CD4-positive, alpha-beta T cell treated with Interleukin-6 for 4 hours (primary cell): Measurements from ENCODE around the gene ZNF79.

Source experiments
- DNase-seq: peaks from one replicate; pipeline ENCODE4 v3.0.0-alpha.2; 2020; ENCODE audit warnings: mixed read lengths

The ZNF79 gene

DNA sequence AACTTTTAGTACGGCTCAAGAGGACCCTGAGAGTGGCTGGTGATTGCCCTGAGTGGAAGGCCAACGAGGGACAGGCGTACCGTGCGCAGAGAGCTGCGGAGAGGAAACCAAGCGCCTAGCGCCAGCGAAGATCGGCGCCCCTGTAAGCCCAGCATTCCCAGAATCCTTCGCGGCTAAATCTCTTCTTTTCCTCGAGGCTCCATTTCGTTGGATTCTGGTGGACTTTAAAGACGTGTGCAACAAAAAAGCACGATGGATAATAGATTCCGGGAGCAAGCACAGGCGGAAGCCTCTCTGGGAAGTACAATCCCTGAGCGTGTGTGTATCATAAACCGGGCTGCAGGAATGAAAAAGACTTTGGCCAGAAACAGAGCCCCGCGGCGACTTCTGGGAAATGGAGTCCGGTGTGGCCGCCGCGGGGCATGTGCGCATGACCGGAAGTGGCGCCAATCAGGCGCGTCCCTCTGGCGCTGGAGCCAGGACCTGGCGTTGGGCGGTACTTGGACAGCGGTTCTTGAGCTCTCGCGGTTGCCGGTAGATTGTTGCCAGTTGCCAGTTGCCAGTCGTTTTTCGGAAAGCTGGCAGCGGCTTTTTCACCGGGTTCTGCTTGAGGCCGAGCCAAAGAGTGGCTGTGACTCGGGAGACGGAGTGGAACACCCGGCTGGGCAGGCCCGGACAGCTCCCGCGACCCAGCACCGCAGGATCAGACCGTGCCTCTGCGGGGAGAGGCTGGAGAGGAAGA lies at the start of gene ZNF79:
ZNF79 (plus strand) TSS at position 449 of the 742 bp plus-strand sequence. CDS start 406 bp downstream, outside the sequence.
- DNase-seq = peak; percentile 91

DNA sequence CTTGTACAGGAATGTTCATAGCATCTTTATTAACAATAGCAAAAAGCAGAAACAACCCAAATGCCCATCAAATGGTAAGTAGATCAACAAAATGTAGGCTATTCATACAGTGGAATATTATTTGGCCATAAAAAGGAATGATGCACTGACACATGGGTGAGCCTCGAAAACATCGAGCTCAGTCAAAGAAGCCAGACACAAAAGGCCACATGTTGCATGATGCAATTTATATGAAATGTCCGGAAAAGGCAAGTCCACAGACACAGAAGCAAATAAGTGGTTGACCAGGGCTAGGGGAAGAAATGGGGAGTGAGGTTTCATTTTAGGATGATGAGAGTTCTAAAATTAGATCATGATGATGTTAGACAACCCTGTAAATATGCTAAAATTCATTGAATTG lies 43.7 kb upstream of the ZNF79 start:
- no peak for DNase-seq

DNA sequence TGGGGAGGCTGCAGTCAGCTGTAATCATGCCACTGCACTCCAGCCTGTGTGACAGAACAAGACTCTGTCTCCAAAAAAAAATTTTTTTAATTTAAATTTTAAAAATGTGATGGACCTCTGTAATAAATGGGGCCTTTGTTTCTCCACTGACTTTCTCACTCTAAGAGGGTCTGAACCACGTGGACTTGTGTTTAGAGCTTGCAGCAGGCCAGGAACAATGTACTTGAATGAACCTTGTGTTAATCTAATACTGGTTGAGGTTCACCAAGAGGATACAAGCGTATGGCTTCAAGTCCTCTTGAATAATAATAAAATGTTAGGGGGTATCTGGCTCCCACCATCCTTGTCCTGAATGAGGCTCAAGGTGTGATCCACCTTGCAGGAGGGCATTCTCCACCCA lies 41.6 kb upstream of the ZNF79 start:
- DNase-seq = no peak

DNA sequence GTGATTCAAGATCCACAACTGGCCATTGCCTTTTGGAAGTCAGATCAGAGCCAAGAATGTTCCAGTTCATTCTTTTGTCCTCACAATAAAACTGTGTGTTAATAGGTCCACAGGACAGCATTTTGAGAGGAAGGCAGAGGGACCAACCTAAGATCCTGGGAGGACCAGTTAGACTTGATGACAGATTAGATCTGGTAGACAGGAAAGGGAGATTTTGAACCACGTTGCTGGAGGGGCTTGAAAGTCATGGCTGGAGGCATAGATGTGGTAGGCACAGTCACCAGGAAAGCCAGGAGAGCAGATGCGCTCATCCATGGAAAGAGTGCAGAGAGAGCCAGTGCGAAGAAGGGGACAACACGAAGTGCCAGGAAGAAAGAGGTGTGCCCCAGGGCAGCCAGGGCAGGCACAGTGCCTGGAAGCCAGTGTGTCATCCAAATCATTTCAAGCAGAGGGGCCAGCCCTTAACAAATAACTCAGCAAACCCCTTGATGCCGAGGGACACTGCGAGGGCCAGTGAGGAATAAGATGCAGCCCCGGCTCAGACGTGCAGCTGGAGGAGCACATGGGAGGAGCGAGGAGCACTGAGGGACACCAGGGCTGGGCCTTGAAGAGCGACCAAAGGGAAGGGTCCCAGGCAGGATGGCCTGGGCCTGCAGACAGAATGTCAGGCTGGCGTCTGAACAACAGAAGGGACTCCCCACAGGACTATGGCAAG lies 40.0 kb upstream of the ZNF79 start:
- no peak for DNase-seq

DNA sequence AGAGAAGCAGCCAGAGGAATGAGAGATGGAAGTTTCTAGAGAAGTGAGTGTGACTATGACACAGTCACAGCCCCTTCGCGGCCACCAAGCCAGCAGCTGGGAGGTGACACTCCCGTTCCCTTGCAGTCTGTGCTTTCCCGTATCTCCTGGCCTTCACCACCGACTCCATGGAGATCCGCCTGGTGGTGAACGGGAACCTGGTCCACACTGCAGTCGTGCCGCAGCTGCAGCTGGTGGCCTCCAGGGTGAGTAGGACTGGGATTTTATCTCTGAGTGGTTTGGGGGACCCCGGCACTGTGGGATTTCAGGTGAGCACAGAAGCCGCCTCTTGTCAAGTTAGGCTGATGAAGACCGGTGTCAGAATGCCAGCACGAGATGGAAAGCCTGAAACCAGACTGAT lies 39.3 kb upstream of the ZNF79 start:
- DNase-seq = no peak

DNA sequence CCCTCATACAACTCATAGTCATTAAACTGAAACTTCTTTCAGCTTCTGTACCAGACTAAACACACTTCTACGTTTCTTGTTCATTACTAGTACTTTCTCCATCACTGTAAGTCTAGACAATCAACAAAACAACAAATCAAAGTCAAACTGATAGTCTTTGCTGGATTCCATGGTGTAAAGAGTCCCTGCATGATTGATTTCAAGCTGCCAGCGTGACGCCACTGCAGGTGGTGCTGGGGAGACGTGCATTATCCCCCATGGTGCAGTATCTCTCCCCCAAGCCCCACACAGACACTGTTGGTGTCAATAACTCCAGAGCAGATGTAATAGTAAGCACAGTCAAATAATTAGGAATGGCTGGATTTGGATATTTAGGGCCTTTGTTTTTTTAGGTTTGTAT lies 37.9 kb upstream of the ZNF79 start:
- DNase-seq = no peak

DNA sequence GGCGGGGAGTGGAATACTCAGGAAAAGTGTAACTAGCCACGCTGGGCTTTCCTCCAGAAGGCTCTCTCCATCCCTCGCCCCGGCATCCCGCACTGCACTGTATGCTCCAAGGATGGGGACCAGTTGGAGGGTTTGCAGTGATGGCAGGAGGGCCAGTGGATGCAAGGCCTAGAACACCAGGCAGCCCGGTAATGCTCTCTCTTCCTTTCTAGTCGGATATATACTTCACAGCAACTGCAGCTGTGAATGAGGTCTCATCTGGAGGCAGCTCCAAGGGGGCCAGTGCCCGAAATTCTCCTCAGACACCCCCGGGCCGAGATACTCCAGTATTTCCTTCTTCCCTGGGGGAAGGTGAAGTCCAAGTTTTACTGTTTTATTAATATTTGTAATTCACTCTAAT lies 37.2 kb upstream of the ZNF79 start:
- no peak for DNase-seq

DNA sequence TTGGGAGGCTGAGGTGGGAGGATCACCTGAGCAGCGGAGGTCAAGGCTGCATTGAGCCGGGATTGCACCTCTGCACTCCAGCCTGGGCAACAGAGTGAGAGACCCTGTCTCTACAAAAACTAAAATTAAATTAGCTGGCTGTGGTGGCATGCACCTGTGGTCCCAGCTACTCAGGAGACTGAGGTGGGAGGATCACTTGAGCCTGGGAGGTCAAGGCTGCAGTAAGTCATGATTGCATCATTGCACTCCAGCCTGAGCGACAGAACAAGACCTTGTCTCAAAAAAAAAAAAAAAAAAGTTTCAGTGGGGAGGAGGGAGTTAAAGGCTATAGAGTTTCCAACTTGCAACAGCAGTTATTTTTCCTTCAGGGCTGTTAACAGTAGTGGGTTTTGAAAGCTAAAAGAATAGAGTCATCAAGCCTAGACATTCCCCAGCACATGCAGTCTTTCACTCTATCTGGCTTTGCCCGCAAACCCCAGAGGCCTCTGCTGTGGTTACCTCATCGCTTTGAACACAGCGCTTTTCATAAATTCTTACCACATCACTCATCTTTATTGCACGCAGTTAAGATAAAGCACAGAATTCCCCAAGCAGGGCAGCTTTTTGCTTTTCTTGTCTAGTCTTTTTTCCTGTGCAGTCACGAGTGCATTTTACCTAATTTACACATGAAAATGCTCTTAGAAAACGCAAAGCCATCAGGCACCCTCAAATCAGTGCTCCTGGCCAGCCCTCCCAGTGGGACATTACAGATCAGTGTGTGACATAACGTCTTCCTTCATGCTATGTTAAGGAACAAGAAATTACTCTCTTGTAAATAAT lies 35.9 kb upstream of the ZNF79 start:
- peak; percentile 86 for DNase-seq

DNA sequence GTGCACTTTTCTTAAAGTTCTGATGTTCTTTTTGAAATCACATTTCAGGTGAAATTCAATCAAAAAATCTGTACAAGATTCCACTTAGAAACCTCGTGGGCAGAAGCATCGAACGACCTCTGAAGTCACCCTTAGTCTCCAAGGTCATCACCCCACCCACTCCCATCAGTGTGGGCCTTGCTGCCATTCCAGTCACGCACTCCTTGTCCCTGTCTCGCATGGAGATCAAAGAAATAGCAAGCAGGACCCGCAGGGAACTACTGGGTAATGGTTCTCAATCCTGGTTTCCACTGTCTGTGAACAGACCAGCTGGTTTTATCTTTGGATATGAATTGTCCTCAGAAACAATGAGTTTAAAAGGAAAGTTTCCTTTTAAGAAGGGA lies 35.3 kb upstream of the ZNF79 start:
- no peak for DNase-seq

DNA sequence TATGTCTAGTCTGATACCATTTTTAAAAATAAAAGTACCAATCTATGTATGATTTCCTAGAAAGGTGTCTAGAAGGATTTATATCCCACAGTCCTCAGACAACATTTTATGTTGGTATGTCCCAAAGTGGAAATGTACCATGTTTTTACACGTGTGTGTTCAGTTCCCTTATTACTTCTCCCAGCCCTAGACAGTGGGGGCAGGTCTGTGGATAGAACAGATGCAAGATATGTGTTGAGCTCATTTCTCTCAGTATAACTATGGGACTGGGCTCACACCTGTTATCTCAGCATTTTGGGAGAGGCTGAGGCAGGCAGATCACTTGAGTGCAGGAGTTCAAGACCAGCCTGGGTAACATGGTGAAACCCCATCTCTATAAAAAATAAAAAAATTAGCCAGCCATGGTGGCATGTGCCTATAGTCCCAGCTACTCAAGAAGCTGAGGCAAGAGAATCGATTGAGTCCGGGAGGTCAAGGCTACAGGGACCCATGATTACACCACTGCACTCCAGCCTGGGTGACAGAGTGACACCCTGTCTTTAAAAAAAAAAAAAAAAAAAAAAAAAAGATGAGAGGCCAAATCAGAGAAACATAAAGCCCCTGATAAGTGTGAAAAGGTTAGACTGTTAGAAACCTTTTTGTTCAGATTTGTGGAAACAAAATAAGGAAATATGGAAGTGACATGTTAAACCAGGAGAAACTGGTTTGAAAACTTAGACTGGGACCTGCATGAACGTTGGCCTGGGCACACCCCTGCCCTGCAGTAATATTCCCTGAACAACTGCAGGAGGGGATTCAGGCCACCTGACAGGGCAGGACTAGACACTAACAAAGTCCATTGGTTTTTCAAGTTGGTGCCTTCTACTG lies 34.6 kb upstream of the ZNF79 start:
- no peak for DNase-seq

DNA sequence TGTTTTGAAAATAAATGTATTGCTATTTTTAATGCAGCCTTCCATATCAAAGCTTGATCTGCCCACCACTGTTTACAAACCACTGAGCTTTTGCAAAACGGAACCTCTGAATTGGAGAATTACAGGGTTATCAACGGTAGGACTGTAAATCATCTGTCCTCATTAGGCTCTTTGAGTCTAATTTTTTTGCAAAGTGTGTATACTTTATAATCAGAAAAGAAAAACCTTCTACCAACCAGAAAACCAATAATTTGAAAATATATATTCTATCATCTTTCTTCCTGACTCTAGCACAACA lies 34.0 kb upstream of the ZNF79 start:
- no peak for DNase-seq

DNA sequence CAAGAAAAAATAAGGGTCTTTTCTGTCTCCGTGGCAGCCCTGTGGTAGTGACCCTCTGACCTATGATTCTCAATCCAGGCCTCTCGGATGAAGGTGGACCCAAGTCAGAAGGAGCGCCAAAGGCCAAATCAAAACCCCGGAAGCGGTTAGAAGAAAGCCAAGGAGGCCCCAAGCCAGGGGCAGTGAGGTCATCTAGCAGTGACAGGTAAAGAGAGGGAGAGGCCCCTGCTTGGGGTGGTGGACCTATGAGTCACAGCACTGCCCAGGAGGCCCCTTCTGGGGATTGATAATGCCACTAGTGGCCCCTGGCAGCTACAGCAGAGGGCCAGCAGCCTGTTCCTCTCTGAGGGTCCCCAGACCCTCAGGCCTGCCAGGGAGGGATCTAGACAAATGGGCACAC lies 33.6 kb upstream of the ZNF79 start:
- no peak for DNase-seq

DNA sequence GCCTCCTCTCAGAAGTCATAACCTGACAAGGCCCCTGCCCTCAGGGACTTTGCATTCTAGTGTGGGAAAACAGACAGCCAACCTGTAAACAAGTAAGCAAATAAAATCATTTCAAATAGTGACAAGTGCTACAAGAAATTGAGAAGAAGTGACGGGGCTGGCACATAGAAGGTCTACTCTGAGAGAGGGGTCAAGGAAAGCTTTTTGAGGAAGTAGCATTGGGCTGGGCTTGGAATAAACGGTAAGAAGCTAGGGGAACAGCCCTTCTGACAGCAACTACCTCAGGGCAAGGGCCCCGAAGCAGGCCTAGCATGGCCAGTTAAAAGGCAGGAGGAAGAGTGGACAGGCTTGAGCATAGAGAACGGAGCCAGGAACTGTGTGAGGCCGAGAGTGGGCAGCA lies 32.0 kb upstream of the ZNF79 start:
- no peak for DNase-seq

DNA sequence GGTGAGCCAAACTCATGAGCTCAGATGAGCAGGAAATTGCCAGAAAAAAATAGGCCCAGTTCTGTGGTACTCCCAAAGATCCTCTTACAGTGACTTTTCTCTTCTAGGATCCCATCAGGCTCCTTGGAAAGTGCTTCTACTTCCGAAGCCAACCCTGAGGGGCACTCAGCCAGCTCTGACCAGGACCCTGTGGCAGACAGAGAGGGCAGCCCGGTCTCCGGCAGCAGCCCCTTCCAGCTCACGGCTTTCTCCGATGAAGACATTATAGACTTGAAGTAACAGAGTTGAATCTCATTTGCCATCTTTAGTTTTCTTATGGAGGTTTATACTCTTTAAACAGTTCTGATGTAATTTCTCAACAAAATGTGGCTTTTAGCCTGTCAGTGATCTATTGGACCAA lies 31.2 kb upstream of the ZNF79 start:
- no peak for DNase-seq

DNA sequence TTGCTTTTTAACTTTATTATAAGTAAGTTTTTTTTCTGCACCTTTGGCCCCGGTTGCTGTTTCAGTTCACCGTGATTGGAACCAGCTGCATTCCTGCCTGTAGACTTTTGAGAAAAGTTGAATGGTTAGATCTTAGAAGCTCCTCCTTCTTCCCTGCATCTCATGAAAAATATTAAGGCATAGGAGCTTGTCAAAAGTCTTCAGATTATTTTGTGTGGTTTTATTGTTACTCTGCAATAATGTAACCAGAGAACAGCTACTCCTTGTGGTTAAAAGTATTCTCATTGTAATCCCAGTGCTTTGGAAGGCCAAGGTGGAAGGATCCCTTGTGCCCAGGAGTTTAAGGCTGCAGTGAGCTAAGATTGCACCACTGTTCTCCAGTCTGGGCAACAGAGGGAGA lies 30.5 kb upstream of the ZNF79 start:
- DNase-seq = no peak

DNA sequence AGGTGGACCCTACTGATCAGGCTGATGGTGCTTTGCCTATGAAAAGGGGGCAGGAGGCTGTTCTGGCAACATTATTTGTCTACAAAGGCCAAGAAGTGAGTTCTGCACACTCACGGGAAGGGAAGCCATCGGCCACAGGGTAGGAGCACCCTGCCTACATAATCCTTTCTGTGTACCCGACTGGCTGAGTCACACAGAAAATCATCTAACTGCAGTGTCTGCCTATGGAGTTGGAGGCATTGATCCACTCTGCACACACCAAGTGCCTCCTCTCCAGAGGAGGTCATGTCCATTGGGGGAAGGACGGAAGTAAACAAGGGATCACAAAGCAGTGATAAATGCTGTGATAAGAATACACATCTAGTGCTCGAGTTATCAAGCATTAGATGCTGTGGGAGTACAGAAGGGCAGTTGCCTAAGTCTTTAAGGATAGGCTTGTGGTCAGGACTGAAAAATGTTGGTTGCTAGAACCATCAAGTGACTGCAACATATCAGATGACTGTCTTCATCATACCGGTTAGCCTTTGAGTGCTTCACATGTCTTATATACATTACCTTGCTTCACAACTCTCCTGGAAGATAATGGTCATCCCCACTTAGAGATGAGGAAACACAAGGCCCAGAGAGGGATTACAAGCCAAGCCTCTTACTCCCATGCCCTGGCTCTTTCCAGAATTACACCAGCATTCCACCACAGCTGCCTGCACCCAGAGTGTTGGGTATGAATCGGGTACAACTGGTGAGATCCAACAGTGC lies 28.5 kb upstream of the ZNF79 start:
- no peak for DNase-seq

DNA sequence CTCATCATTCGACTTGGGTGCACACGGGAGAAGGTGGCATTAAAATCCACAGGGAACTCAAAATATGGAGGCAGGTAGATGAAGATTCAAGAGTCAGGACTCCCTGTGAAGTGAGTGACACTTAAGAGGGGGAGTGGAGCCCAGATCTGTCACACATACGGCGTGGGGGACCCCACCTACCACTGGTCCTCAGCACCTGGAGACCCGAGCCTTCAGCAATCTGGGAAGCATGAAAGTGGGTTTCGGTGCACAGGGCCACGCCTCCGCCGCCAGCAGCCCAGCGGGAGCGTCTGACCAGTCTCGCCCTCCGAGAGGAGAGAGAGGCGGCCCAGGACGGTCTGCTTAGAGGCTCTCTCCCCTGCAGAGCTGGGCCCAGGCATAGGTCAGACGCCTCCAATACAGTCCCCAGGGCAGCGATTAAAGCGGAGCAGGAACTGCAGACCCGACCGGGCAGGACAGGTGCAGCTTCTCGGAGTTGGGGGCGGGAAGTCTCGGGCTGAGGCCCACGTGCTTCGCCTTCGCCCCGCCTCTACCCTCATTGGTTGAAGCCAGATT lies 27.9 kb upstream of the ZNF79 start:
- no peak for DNase-seq

DNA sequence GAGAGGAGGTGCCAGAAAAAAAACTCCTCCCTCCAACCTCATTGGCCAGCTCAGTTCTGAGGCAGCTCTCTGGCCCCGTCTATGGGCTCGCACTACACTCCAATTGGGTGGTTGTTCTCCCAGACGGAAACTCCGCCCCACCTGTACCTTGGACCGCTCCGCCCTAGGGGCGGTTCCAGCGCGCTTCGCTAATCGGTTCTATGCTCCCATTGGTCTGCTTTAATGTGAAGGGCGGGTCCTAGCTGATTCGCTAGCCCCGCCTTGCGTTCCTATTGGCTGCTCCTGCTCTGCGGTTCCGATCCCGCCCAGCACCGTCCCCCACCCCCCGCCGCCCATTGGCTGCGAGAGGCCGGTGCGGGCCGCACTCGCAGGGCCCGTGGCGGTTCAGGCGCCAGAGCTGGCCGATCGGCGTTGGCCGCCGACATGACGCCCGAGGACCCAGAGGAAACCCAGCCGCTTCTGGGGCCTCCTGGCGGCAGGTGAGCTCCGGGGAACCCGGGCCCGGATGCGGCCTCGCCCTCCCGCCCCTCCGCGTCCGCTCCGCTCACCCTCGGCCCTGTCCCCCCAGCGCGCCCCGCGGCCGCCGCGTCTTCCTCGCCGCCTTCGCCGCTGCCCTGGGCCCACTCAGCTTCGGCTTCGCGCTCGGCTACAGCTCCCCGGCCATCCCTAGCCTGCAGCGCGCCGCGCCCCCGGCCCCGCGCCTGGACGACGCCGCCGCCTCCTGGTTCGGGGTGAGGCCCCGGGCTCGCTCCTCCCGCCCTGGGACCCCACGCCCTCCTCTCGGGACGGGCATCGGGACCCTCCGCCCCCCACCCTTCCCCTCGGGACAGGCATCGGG lies 27.2 kb upstream of the ZNF79 start, which contains the start of gene SLC2A8:
SLC2A8 (plus strand) TSS at position 362 of the 838 bp plus-strand sequence; CDS start at position 424, 62 bp downstream.
- peak; percentile 82 for DNase-seq

DNA sequence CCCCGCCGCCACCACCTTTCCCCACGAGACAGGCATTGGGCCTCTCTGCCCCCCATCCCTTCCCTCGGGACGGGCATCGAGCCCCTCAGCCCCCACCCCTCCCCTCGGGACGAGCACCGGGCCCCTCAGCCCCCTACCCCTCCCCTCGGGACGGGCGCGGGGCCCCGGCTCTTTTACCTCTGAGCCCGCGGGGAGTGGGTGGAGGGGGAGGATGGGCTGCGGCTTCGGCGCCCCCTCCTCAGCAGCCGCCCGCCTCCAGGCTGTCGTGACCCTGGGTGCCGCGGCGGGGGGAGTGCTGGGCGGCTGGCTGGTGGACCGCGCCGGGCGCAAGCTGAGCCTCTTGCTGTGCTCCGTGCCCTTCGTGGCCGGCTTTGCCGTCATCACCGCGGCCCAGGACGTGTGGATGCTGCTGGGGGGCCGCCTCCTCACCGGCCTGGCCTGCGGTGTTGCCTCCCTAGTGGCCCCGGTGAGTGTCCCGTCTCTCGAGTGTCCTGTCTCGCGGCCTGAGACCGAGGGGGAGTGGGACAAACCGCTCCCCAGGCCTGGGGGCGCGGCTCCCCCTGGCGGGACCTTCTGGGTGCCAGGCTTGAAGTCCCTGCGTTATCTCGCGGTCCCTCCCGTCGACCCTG lies 26.4 kb upstream of the ZNF79 start:
- peak; percentile 55 for DNase-seq

DNA sequence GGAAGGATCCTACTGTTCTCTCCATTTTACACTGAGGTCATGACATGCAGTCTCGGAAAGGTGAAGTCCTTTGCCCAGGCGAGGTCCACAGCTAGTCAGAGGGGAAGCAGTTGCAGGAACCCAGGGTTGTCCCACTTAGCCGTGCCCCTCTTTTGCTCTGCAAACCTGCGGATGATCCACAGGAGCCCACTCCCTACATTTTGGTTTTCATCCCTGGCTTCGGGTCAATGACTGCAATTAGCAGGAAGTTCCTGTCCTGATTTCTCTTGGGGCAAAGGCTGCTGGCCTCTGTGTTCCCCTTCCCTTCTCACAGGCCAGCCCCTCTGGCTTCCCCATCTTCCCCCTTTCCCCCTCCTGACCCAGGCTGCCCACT lies 25.9 kb upstream of the ZNF79 start:
- DNase-seq = no peak
